ENCODE results near the gene TPH2.

The TPH2 gene

GRCh38 chr12:71967211-71967610 lies 28.6 kb downstream of the TPH2 start:
- no peak for DNase-seq

GRCh38 chr12:71969330-71969729 lies 30.7 kb downstream of the TPH2 start:
- no peak for DNase-seq

GRCh38 chr12:71970031-71970430 lies 31.4 kb downstream of the TPH2 start:
- no peak for DNase-seq

- no peak for DNase-seq
These were observed 33.9 kb downstream of the TPH2 start for GRCh38 chr12:71972441-71973074.

GRCh38 chr12:71973687-71974086 lies 35.0 kb downstream of the TPH2 start:
- no peak for DNase-seq

GRCh38 chr12:71980538-71980937 lies 41.9 kb downstream of the TPH2 start:
- DNase-seq = no peak

GRCh38 chr12:71981149-71981548 lies 42.5 kb downstream of the TPH2 start:
- DNase-seq = no peak

- no peak for DNase-seq
These were observed 56.1 kb downstream of the TPH2 start for GRCh38 chr12:71994715-71995114.

- DNase-seq = no peak
These were observed 61.1 kb downstream of the TPH2 start for GRCh38 chr12:71999795-72000194.

GRCh38 chr12:72000969-72001648 lies 62.5 kb downstream of the TPH2 start:
- no peak for DNase-seq

GRCh38 chr12:72006766-72007165 lies 68.1 kb downstream of the TPH2 start:
- no peak for DNase-seq

- no peak for DNase-seq
These were observed 71.7 kb downstream of the TPH2 start for GRCh38 chr12:72010356-72010755.

GRCh38 chr12:72011374-72011773 lies 72.7 kb downstream of the TPH2 start:
- no peak for DNase-seq

- no peak for DNase-seq
These were observed 74.2 kb downstream of the TPH2 start for GRCh38 chr12:72012874-72013273.

GRCh38 chr12:72015895-72016294 lies 77.2 kb downstream of the TPH2 start:
- DNase-seq = no peak

- peak; percentile 52 for DNase-seq
These were observed 78.5 kb downstream of the TPH2 start for GRCh38 chr12:72017054-72017651.

- no peak for DNase-seq
These were observed 79.4 kb downstream of the TPH2 start for GRCh38 chr12:72018036-72018435.

- DNase-seq = no peak
These were observed 86.0 kb downstream of the TPH2 start for GRCh38 chr12:72024613-72025012.

GRCh38 chr12:72025524-72025923 lies 86.9 kb downstream of the TPH2 start:
- no peak for DNase-seq

- DNase-seq = no peak
These were observed 90.3 kb downstream of the TPH2 start for GRCh38 chr12:72028966-72029365.

- no peak for DNase-seq
These were observed 91.6 kb downstream of the TPH2 start for GRCh38 chr12:72030277-72030676.

- DNase-seq = no peak
These were observed 92.4 kb downstream of the TPH2 start for GRCh38 chr12:72031066-72031465.

GRCh38 chr12:72033991-72034390 lies 95.3 kb downstream of the TPH2 start:
- DNase-seq = no peak

GRCh38 chr12:72035625-72036024 lies 97.0 kb downstream of the TPH2 start:
- DNase-seq = no peak

- no peak for DNase-seq
These were observed 97.7 kb downstream of the TPH2 start for GRCh38 chr12:72036393-72036792.

Measured in activated T-cell treated with anti-CD3 and anti-CD28 coated beads, Interleukin-2, amount 50 U/mL, for 1 hour (primary cell).